GM12801 (cell line): ENCODE data around the gene GRB10.

Experiments
- CTCF ChIP-seq: IDR thresholded peaks from one replicate; pipeline ENCODE4 v1.5.1; 2011; ENCODE audit warnings: control low read depth; ENCODE audit not compliant: insufficient read length; ENCODE audit errors: extremely low read depth

GRB10 gene

DNA sequence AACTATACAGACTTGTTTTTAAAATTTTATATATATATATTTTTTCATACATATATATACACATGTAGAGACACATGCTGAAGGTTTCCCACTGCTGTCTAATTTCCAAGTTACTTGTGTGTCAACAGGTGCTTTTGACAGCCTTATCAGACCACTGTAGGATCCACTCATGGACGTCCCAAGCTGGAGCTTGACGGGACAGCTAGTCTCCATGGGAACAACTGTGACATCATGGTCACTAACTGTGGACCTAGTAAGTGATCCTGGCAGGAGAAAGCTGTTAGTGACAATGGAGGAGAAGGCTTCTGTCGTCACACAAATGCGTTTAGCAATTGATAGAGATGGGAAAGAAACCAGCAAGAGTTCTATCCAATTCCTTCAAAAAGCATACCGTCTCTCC, 157.3 kb downstream of the GRB10 start:
- no peak for TF ChIP-seq CTCF

DNA sequence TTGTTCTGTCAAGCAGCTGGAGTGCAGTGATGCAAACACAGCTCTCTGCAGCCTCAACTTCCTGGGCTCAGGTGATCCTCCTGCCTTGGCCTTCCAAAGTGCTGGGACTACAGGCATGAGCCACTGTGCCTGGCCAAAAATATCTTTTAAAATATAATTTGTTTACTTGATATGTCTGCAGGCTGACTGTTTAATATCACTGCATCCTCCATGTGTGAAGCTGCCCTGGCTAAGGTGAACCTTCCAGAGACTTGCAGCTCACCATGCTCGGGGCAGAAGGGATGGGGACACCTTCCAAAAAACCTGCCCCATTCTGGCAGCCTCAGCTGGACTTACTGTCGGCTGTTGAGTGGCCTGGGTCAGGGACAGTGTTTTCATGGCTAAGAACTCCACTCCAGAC, 159.9 kb downstream of the GRB10 start:
- no peak for TF ChIP-seq CTCF

DNA sequence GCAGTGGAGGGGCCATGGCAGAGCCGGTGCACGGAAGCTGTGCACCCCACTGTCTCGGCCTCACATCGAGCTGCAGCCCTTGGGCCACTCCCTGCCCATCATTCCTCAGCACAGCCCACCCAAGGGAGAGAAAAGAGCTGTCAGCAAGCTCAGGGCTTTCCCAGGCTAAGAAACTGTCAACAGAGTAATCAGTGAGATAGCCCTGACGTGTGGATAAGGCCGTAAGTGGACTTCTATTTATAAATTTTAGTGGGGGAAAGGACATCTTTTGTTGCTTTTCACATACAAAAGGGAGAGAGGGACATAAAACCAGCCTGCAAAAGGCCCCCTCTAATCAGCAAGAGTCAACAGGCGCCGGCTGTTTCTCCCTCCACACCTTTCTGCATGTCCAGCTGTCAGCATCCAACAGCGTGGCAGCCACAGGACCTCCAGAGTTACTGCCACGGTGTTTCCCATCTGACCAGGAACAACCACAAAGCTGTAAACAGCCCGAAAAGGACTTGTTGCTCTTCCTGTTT, 160.7 kb downstream of the GRB10 start:
- TF ChIP-seq CTCF, result no peak

DNA sequence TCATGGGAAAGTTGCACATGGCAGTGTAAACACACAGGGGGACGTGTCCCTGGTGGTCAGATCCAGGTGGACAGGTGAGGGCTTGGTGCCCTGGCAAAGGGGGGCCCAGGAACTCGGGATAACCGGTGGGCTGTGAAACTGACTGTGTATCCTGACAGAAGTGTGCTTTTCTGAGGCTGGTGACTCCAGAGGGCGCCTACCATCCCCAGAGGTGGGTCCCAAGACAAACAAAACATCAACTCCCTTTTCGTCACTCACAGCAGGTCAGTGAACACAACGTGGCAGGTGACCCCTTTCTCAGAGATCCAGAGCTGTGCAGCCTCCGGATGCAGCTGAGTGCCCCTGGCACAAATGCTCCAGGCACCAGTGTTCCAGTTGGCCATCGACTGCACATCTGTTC, 161.5 kb downstream of the GRB10 start:
- no peak for TF ChIP-seq CTCF

- TF ChIP-seq CTCF, result no peak
These were observed 162.3 kb downstream of the GRB10 start for GRCh38 chr7:50620433-50620832.

DNA sequence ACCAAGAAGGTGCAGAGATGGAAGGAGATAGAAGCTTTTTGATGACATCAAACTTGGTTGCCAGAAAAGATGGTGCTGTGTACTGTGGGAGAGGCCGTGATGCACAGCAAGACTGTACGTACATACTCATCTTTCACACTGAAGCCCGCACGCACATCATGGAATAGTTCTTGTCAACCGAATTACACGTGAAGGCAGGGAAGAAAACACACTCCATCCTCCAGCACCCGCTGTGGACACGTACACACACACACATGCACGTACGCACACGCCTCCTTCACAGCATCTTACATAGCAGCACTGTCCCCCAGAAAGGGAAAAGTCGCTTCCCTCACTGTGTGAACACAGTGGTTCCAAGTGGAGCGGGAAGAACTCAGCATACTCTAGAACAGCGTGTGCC, 163.0 kb downstream of the GRB10 start:
- no peak for TF ChIP-seq CTCF

DNA sequence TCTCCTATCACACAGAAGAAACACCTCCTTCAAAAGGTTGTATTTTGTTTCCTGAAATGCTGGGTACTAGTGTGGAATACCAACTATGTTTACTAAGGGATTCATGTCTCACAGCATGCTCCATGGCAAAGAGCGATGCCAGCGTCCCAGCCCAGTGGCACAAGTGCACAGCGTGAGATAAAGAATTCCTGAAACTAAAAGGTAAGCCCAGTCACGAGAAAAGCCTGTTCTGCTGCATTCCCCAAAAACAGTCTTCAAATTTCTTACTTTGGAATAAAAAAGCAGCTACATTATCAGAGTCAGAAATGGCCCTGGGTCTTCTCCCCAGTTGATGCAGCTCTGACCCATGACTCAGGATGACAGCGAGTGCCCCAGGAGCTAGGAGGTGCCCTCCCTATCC, 164.4 kb downstream of the GRB10 start:
- no peak for TF ChIP-seq CTCF
